Stimulated activated CD4-positive, alpha-beta T cell treated with anti-CD3 and anti-CD28 coated beads, Interleukin-1b, Interleukin-23, amount 100 ng/mL, for 4 hours (primary cell): ENCODE results near the gene SAPCD2.
"Not testable (repeated sequence)": the region's sequence is repeated elsewhere in the genome, so short reads cannot be mapped to it uniquely, and the experiment has no call there.

Experiments used
- DNase-seq, 2 donors: peaks; one replicate each; pipeline ENCODE4 v3.0.0-alpha.2; 2020; ENCODE audit warnings: low read depth in 2 of 2

SAPCD2 gene, protein sequence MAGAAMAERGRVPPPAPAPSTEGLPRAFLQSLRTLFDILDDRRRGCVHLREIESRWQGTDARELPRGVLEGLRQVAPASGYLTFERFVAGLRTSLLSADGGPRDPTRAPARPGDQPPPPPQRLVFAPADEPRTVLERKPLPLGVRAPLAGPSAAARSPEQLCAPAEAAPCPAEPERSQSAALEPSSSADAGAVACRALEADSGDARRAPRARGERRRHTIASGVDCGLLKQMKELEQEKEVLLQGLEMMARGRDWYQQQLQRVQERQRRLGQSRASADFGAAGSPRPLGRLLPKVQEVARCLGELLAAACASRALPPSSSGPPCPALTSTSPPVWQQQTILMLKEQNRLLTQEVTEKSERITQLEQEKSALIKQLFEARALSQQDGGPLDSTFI

GRCh38 chr9:137070201-137070905, at the start of gene SAPCD2:
Gene SAPCD2 (minus strand): TSS chr9:137070557. CDS start chr9:137070460, 97 bp downstream.
- DNase-seq = peak; percentile 69 to 73

DNA sequence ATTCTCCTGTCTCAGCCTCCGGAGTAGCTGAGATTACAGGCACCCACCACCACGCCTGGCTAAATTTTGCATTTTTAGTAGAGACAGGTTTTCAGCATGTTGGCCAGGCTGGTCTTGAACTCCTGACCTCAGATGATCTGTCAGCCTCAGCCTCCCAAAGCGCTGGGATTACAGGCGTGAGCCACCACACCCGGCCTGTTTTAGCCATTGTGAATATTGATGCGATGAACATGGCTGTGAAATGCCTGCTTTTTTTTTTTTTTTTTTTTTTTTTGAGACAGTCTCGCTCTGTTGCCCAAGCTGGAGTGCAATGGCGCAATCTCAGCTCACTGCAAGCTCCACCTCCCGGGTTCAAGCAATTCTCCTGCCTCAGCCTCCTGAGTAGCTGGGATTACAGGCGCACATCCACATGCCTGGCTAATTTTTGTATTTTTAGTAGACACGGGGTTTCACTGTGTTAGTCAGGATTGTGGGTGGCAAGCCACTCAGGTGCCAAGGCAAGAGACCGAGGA, 47.8 kb upstream of the SAPCD2 start:
- DNase-seq = not testable (repeated sequence)

DNA sequence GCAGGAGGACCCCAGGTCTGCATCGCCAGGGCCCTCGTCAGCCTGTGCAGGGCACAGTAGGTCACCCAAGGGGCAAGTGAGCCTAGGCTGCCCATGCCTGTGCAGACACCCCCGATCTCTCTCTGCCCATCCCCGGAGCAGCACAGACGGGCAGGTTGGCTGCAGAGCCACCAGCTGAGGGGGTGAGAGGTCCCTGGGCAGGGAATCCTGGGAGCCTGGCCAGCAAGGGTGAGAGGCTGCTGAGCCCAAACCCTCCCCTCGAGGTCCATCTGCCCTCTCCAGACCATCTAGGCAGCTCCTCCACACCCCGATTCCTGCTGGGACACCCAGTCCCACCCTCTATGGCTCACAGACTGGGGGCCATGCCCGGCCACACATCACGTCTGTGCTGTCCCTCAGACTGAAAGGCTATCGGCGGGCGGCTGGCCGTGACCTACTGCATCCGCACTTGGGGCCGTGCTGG, 46.9 kb upstream of the SAPCD2 start:
- DNase-seq = no peak

- no peak for DNase-seq
These were observed 46.4 kb upstream of the SAPCD2 start for GRCh38 chr9:137116728-137117127.

DNA sequence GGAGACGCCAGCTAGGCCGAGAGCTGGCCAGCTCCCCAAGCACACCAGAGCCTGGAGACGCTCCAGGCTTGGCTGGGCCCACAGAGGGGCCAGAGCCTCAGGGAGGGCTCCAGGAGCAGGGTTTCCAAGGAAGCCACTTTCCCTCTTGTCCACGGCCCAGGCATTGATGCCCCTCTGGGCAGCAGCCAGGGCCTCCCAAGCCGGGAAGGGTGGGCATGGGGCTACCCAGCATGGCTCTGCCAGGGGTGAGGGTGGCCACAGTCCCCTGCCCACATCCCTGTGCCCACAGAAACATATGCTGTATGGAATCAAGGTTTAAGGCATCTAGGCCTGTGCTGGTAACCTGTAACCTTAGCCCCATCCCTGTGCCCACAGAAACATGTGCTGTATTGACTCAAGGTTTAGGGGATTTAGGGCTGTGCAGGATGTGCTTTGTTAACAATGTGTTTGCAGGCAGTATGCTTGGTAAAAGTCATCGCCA, 45.7 kb upstream of the SAPCD2 start:
- DNase-seq = no peak

DNA sequence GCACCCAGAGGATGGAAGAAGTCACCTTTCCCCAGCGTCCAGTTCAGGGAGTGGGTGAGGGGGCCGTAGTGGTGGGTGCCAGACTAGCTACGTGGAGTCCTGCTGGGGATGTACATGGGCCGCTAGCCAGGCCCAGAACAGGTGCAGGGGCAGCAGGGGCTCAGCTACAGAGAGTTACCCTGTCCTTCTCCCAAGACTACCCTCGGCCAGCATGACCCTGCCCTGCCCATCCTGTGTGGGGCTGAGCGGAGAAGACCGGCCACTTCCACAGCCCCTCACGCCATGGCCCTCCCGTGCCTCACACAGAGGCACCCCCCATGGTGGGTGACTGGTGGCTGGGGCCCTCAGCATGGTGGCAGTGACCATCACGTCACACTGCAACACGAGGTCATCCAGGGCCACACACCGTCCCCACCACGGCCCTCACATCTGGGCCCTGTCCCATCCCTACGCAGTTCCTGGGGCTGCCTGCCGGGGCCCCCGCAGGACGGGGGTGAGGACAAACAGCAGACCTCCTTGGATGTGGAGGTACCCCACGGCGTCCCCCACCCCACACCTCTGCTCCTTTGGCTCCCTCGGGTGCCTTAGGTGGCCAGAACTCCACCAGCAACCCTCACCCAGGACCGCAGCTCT, 45.2 kb upstream of the SAPCD2 start:
- DNase-seq = no peak

DNA sequence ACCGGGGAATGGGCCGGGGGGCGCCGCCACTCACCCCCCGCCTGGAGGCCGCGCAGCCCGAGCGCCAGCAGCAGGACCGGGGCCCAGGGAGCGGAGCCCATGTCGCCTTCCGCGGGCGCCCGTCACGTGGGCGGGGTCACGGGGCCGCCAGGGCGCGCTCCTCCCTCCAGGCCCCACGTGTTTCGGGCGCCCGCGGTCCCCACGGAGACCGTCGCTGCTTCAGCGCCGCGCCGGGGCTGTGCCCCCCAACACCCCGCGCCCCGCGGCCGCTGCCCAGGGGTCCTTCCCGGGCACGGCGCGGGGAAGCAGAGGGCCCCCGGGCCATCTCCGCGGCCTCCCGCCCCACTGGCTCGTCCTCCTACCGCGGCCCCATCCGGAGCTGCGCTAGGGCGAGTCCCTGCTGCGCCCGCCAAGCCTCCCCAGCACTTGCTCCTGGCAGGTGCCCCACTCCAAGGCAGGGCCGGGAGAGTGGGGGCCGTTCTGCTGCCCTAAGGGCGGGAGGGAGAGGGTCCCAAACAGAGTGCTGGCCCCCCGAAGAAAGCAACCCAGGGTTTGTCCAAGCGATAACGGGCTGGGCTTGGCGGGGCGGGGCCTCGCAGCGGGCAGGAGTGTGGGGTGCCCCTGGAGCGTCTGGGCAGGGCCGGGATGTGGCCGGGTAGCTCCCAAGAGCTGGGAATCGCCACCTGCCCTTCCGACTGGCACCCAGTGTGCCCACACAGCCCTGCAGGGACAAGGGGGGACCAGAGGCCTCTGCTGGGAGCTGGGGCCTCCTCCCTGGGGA, 44.4 kb upstream of the SAPCD2 start, which contains the start of gene DPP7:
Gene DPP7, minus strand, starts transcription at position 121 of the 781 bp plus-strand sequence. Its CDS starts 20 bp downstream, at position 101.
- DNase-seq = peak; percentile 74 to 76

DNA sequence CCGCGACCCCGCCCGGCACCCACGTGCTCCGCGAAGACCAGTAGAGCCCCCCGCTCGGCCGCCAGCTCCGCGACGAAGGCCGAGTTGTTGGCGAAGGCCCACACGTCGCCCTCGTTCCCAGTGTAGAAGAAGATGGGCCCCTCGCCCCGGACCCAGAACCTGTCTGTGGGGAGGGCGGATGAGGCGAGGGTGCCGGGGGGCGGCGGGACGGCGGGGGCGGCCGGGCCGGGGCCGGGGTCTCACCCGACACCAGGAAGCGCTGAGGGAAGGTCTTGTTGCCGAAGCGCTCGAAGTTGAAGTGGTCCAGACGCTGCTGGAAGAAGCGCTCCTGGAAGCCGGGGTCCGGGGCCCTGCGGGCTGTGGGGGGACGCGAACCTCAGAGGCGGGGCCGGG, 43.9 kb upstream of the SAPCD2 start:
- no peak for DNase-seq

DNA sequence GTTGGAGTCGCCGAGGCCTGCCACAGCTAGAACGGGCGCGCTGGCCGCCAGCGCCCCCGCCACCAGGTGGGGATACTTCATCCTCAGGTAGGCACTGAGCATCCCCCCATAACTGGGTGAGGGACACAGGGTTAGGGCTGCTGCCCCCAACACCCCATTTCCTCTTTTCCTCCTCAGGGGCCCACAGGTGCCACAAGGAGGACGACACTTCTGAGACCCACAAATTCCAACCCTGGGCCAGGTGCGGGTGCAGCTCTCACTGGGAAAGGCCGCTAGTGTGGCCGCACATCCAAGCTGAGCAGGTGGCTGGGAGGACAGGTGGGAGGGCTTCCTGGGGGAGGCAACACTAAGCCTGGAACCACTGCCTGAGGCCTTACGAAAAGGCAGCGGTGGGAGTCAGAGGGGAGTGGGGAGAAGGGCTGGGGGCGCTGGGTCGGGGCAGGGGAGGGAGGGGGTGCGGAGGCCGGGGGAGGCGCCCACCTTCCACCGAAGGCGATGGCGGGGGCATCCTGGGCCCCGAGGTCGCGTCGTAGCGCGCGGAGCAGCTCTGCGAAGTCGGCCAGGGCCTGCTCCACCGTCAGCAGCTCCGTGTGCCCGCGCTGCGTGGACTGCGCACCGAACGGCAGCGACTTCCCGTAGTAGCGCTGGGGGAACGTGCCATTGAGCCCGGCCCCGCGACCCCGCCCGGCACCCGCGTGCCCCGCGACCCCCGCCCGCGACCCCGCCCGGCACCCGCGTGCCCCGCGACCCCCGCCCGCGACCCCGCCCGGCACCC, 43.2 kb upstream of the SAPCD2 start:
- DNase-seq = no peak

DNA sequence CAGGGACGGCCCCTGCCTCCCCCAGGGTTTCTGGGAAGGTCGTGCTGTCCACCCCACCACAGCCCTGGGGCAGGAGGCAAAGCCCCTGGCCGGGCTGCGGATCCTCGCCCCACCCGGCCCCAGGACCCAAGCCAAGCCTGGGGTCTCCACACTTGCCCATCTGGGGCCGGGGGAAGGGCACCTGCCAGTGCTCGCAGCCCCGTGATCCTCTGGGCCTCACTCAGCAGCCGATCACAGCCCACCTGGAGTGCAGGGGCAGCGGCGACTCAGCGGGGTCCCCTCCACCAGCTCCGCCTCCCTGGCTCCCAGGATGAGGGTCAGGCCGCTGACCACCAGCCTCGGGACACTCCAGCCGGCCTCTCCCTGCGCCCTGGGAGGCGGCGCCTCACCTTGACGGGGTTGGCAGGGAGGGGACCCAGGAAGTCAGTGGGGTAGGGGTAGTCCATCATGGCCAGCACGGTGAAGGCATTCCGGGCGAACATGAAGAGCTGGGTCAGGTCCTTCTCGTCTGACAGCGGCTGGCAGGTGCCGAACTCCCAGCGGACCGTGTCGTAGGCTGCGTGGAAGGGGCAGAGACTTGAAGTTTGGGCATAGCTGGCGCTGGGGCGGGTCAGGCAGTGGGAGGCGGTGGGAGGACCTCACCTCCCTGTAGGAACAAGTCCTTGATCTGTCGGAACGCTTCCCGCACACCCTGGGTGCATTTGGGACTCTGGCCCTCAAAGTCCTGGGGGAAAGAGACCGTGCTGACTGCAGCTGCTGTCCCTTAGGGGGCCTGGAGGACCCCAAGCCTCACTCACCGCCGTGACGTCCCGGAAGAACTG, 42.4 kb upstream of the SAPCD2 start:
- DNase-seq = no peak

- no peak for DNase-seq
These were observed 41.6 kb upstream of the SAPCD2 start for GRCh38 chr9:137111788-137112563.

GRCh38 chr9:137110911-137111787, 40.8 kb upstream of the SAPCD2 start:
- no peak for DNase-seq

DNA sequence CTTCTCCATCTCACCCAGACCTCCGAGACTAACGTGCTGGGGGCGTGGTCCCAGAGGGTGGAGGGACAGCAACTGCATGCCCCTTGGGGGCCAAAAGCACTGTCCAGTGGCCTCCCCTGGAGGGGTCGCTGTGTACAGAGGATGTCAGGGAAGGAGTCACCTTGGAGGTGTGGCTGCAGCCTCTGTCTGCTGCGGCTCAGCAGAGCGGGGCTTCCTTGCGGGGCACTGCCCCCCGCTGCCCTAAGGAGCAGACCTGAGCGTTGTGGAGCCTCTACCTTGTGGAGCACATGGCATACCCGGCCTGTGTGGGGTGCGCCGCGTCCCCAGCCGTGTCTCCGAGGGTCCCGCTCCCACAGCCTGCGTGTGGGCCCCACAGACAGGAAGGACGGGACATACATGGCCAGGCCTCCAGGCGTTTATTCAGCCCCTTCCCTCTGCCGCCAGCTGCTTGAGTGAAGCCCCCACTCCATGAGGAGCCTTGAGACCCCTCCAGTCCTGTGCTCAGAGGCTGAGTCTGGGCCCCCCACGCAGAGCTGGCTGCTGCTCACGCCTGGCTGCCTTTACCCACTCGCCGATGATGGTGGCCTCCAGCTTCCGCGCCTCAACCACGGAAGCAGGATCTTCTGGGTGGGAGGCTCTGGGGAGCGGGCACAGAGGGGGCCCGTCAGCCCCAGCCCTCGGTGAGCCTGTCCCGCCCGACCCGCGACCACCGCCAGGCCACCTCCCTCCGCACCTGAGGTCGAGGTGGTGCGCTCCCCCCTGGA, 40.0 kb upstream of the SAPCD2 start:
- no peak for DNase-seq

- DNase-seq = no peak
These were observed 39.1 kb upstream of the SAPCD2 start for GRCh38 chr9:137109250-137110146.

GRCh38 chr9:137108608-137109249, 38.4 kb upstream of the SAPCD2 start:
- no peak for DNase-seq
